T-helper 22 cell (primary cell): ENCODE measurements around the gene PDLIM3.
"Not testable (repeated sequence)": the region's sequence is repeated elsewhere in the genome, so short reads cannot be mapped to it uniquely, and the experiment has no call there.

ENCODE experiments used
- DNase-seq: peaks from one replicate; pipeline ENCODE4 v3.0.0-alpha.2; 2020; ENCODE audit warnings: low read depth

Gene PDLIM3

GRCh38 chr4:185520119-185520518 is 15.2 kb downstream of the PDLIM3 start:
- DNase-seq, result no peak

DNA sequence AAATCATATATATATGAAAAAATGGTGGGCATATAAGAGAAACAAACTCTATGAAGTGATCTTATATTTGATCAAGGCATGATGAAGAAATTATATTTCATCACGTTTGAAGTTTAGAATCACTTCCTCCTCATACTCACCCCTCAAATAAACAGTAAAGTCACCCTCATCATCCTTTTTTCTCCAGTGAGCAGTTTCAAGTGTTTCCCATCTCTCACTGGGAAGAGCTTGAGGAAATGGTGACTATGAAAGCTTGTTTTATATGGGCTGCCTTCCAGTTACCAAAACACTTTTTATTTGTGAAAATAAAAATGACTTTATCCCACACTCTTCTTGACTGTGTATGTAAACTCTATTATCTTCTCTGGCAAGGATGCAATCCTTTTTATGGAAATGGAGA is 16.8 kb downstream of the PDLIM3 start:
- DNase-seq, result no peak

DNA sequence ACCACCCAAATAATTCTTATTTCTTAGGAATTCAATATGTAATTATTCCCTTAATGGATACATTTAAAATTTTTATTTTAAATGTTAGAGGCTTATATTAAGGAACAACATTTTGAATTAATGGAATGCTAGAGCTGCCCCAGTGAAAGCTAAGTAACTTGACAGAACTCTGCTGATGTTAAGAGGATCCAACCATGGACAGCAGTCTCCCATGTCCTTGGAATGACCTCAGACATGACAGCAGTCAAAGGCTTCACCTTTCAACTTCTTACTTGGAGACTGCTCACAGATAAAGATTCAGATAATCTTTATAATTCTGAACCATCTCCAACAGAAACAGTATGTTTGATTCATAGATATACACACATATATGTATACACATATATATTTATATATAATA is 17.2 kb downstream of the PDLIM3 start:
- no peak for DNase-seq

DNA sequence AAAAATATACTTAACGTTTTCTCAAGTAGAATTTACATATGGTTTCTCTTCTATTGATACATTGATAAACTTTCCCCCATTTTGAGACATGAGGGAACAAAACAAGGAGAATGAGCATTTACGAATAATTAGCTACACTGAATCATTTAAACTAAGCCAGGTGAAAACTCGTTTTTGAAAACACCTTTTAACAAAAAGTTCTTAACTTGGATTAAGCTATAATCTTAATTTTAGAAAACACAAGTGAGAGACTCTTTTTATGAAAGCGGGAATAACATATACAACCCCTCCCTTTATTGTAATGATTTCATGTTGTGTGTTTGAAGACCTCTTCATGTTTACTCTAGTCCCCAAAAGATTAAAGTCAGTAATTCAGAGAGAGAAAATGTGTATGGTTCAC is 20.1 kb downstream of the PDLIM3 start:
- no peak for DNase-seq

GRCh38 chr4:185514182-185514697 is 21.1 kb downstream of the PDLIM3 start:
- DNase-seq, result no peak

GRCh38 chr4:185513489-185514181 is 21.7 kb downstream of the PDLIM3 start:
- DNase-seq, result no peak

DNA sequence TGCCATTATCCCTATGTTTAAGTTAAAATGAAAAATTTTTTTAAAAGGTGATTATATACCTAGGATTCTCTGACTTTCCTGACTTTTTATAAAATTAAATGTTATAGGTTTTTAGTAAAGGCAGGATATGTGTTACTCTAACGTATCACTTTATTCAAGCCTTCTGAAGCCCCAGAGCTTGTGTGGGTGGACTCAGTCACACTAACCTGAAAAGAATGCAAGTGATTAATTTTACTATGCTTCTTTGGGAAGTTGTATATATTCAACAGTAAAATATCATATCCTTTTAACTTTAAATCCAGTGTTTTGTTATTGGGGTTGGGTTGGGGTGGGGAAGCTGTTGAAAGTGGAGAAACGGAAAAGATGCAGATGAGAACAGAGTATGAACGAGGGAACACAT is 22.8 kb downstream of the PDLIM3 start:
- no peak for DNase-seq

DNA sequence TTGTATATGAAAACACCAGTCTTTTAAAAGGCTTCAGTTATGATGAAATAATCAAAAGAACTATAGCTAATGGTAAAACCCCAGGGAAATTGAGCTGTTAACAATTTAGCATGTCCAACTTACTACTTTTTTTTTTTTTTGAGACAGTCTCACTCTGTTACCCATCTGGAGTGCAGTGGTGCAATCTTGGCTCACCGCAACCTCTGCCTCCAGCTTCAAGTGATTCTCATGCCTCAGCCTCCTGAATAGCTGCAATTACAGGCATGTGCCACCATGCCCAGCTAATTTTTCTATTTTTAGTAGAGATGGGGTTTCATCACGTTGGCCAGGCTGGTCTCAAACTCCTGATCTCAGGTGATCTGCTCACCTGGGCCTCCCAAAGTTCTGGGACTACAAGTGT is 24.1 kb downstream of the PDLIM3 start:
- DNase-seq, result not testable (repeated sequence)

DNA sequence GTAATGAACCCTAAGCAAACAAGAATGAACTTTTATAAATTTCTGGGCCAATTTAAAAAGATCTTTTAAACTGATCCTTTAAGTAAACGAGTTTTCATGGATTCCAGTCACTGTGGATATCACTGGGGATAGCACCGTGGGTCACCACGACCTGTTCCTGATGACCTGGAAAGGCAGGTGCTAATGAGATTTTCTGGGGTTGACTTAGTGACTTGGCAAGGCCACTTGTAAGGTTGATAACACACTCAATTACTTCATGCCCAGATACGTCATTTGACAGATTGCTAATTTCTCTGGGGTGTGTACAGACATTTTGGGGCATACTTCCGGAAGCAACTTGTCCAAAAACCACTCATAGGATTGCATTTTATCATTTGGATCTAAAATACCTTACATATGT is 24.5 kb downstream of the PDLIM3 start:
- DNase-seq, result no peak

DNA sequence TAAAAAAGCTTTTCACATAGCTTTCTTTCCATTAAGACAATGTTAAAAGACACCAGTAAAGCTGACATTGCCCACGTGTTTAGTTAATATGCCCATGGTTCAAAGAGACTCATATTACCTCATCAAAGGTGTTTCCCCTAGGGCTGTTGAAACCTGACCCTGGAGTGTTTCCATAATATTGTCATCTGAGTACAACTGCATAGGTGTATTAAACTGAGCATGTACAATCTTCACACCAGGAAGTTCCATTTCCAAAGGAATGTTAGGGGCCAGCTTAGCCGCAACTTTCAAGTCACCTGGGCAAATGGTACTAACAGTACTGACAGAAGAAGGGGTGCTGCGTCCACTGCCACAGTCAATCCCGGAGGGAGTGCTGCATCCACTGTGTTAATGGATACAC is 27.1 kb downstream of the PDLIM3 start:
- no peak for DNase-seq

DNA sequence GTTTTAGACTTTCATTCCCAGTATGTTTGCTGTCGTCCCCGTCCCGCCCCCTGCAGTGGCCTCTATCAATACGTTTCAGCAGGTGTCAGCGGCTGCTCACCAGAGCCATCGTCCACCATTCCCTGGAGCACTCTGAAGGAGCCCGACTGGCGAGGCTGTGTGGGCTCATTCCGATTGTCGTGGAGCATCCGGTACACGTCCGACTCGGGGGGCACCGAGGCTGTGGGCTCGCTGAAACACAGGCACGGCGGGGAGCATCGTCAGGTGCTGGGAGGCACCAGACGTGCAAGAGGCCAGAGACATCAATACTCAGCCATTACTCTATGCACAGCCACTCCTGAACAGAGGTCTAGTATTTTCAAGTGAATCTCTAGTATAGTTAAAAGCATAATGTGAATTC is 28.9 kb downstream of the PDLIM3 start:
- DNase-seq, result no peak

DNA sequence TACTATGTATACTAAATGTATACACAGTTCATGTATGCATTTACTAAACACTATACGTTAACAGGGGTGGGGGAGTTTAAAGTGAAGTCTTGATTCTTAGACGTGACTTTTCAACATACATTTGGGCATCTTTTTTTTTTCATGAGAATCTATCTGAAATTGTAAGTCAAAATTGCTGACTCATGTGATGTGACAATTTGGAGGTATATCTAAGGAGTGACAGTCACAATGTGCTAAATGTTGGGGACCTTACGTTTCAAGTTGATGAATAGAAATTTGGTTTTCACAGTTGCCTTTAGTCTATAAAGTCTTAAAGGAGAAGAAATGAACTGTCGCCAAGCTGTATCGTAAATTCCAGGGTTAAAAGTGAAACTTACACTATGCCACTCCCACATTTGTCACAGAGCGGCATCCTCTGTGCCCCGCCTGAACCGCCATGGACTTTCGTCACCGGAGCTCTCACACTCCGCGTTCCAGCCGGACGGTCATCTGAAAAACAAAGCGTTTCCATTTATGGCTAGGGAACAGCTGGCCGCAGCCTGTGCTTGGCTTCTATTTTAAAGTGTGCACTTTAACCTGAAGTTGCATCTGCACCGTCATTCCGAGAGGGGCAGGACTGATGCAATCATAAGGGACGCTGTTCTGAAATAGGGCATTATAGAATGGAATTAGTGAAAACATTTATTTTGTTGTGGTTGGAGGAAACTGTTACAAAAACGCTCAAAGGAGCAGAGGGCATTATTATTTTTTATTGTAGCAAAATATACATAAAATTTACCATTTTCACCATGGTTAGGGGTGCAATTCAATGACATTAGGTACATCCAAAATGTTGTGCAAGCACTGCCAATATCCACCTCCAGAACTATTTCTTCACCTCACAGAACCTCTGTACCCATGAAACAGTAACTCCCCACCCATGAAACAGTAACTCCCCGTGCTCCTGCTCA is 30.9 kb downstream of the PDLIM3 start:
- no peak for DNase-seq

GRCh38 chr4:185502386-185502785 is 32.9 kb downstream of the PDLIM3 start:
- DNase-seq, result no peak

- no peak for DNase-seq
Measured at GRCh38 chr4:185500576-185500975, 34.7 kb downstream of the PDLIM3 start.

DNA sequence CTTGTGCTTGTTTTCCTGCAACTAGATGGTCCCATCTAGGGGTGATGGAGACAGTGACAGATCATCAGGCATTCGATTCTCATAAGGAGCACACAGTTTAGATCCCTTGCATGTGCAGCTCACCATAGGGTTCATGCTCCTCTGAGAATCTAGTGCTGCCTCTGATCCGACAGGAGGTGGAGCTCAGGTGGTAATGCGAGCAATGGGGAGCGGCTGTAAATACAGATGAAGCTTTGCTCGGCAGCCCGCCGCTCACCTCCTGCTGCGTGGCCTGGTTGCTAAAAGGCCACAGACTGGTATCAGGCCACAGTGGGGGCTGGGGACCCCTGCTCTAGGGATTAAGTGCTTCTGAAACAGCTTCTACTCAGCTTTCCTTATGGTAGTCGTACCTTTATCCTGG is 35.3 kb downstream of the PDLIM3 start:
- DNase-seq, result no peak

DNA sequence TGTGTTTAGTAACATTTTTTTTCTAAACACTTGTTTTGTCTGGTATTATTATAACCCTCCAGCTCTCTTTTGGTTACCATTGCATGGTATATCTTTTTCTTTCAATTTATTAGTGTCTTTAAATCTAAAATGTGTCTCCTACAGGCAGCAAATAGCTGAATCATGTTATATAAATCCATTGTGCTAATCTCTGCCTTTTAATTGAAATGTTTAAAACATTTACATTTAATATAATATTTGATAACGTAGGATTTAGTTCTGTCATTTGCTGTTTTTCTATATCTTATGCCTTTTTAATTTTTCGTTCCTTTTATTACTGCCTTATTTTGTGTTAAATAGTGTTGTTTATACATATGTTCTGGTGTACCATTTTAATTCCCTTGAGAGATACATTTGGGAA is 46.7 kb downstream of the PDLIM3 start:
- no peak for DNase-seq

DNA sequence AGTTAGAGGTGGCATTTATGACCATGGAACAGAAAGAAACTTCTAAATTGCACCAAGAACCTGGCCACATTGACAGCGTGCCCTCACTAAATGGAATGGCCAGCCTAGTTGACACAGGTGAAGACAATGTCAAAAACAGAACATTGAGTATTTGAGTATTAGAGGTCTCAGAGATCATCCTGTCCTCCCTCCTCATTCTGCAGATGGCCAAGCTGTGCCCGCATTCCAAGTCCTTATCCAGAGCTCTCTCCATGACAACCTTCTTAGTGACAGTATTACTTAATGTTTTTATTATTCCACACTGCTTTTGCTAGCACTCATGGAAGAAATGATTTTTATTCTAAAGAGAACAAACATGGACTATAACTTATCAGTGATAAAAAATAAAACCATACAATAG is 53.9 kb downstream of the PDLIM3 start:
- no peak for DNase-seq

DNA sequence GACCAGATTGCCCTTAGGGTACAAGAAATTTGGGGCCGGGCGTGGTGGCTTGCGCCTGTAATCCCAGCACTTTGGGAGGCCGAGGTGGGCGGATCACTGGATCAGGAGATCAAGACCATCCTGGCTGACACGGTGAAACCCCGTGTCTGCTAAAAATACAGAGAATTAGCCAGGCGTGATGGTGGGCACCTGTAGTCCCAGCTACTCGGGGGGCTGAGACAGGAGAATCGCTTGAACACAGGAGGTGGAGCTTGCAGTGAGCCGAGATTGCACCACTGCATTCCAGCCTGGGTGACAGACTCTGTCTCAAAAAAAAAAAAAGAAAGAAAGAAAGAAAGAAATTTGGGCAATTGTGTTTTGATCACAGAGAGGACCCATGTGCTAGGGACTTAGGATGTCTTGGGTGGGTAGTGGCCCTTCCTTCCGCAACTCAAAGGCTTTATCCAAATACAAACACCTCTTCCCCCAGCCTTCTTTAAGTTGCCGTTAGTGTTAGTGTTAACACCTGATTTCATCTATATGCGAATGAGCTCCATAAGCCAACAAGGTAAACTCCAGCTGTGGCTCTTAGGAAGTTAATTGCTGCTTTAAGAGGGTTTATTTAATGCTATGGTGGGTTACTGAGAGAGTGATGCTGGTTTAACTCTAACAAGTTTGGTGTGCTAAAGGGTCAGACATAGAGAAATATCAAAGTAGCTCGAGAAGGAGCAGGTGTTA is 55.1 kb downstream of the PDLIM3 start:
- DNase-seq, result no peak

DNA sequence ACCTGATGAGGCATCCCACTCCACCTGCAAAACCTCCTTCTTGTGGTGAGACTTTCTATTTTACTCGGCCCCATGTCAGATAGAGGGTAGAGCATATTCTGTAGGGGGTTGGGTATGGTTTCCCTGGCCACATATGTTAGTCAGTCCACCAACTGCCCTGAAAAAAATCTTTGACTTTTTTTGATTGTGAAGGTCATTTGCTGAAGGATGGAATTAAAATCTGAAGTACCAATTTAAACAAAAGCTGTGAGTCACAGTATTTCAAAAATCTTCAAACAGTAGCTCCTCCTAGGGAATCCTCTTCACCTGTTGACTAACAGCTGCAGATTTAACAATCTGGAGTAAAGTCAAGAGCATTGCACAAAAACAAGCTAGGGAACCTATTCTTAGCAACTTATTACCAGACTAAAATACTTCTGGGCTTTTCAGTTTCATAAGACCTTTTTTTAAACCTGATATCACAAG is 55.8 kb downstream of the PDLIM3 start:
- no peak for DNase-seq

GRCh38 chr4:185473247-185473646 is 62.1 kb downstream of the PDLIM3 start:
- DNase-seq, result no peak

DNA sequence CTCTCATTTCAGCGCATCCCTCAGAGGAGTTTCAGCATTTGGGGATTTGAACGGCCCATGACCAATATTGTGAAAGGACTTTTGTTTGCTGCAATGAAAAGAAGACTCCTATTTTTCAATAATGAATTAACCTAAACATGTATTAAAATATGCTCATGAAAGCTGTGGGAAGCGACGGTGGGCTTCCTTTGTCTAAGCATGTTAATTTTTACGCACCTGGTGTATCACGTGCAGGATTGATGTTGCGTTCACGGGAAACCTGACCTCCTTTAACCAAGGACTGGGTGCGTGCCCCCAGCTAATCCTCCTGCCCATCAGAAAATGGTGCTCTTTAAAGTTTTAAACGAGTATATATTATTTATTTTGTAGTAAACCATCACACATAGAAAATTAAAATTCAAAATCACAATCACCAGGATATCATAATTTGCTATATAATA is 63.2 kb downstream of the PDLIM3 start:
- DNase-seq, result no peak
